GM11168 (cell line): ENCODE results near the gene PEX16.
"Not testable (repeated sequence)": the region's sequence is repeated elsewhere in the genome, so short reads cannot be mapped to it uniquely, and the experiment has no call there.

Experiments used
- in situ Hi-C: fragments of 300-500 bp; cut with MboI; formaldehyde crosslinking; loops from one replicate; pipeline ENCODE4 v1.12.0; 2022; ENCODE audit warnings: low sequenced_read_pairs; ENCODE audit not compliant: unreplicated experiment

The PEX16 gene

DNA sequence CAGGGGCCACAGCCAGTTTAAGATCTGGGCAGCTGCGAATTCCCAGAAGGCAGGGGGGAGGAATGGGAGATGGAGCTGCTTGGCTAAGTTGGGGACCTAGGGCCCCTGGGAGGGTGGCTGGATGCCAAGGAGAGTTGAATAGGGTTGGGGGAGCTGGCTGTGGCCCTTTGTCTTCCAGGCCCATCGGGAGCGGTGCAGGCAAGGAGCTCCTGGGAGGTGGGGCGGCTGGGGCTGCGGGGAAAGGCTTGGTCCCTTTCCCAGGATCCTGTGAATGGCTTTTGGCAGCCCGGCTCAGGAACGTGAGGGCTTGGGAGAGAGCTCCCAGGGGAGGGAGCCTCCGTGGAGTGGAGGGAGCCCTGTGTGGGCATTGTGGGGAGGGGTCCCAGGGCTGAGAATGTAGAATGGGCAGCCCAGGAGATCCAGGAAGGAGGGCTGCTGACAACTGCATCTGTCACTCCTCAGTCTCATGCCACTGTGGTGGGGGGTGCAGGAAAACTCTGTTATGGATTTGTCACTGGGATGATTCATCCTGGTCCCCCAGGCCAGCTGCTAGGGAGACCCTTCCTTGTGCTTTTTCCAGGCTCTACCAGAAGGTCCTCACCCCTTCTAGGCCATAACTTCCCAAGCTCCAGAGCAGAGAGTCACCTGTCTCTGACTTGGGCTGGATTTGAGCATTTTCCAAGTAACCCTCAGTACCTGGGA is 16.6 kb downstream of the PEX16 start:
- in situ Hi-C loops: no loop called here

DNA sequence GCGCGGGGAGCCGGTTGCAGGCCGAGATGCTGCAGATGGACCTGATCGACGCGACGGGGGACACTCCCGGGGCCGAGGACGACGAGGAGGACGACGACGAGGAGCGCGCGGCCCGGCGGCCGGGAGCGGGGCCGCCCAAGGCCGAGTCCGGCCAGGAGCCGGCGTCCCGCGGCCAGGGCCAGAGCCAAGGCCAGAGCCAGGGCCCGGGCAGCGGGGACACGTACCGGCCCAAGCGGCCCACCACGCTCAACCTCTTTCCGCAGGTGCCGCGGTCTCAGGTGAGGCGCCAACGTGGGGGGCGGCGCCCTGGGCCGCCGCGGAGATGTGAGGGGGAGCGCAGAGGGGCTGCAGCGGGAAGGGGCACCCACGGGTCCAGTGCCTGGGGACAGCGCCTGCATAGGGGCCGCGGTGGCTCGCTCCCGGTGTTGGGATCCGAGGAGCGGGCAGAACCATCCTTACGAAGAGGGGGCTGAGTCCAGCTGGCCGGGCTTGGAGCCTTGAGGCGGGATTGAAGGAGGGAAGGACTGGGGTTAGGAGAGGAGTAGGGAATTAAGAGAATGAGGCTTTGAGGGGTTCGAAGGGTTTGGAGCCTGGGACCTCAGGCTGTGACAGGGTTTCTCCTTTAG is 17.4 kb downstream of the PEX16 start:
- in situ Hi-C loops: not testable (repeated sequence)

DNA sequence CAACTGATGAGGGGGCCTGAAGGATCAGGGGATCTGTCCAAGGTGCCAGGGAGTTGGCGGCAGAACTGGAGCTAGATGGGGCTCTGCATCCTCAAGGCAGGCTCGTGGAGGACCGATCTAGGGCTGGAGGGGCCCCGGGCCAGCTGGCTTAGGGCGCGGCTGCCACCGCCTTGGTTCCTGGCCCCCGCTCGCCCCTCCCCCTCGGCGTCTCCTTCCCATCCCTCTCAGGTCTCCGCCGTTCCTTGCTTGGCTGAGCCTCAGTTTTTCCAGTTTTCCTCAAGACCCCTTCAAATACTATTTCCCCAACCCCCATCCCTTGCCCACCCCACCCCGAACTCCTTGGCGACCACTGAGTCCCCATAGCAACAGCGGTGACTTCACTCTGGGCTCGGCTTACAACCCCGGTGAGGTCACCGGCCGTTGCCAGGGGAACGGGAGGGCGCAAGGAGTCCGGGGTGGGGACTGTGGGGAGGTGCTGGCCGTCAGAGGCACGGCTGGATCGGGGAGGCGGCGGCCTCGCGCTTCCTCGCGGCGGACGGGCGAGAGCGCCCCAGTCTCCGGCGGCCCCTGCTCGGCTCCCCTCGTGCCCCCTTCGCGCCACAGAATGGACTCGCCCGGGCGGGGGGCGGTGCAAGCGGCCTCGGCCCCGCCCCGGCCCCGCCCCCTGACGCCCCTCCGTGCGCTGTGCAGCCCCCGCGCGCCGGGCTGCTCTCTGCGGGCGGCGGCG is 18.1 kb downstream of the PEX16 start:
- in situ Hi-C loops: no loop called here

GRCh38 chr11:45899086-45899447 is 18.6 kb downstream of the PEX16 start:
- in situ Hi-C loops: no loop called here

GRCh38 chr11:45897556-45897955 is 20.1 kb downstream of the PEX16 start:
- in situ Hi-C loops: no loop called here

GRCh38 chr11:45896422-45896984 is 21.2 kb downstream of the PEX16 start:
- in situ Hi-C loops: no loop called here

DNA sequence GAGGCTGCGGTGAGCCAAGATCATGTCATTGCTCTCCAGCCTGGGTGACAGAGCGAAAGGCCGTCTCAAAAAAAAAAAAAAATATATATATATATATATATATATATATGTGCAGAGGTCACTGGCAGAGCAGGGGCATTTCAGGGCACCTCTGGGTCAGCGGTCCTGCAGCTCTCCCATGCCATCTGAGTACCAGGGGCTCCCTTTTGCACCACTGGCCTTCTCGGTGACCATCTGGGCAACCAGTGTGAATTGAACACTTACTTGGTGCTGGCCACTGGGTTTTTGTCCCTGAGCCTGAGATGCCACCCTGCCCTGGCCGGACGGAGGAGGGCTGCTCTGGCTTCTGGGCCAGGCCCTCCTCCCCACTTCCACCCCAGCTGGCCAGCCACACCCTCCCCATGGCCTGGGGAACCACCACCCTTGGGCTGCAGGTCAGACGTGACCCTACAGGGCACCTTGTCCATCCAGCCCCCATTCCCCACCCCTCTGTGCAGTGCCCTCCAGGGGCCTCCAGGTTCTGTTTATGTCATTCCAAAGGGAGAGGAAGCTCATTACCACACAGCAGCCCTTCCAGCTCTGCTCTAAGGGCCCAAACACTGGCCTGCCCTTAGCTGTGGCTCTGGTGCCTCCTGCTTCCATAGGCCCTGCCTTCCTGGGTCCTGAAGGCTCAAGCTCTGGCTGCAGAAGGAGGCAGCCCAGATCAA is 22.0 kb downstream of the PEX16 start:
- in situ Hi-C loops: no loop called here

- in situ Hi-C loops: no loop called here
Observed at GRCh38 chr11:45894555-45895247, 23.0 kb downstream of the PEX16 start.

- in situ Hi-C loops: no loop called here
Observed at GRCh38 chr11:45892856-45893255, 24.8 kb downstream of the PEX16 start.

DNA sequence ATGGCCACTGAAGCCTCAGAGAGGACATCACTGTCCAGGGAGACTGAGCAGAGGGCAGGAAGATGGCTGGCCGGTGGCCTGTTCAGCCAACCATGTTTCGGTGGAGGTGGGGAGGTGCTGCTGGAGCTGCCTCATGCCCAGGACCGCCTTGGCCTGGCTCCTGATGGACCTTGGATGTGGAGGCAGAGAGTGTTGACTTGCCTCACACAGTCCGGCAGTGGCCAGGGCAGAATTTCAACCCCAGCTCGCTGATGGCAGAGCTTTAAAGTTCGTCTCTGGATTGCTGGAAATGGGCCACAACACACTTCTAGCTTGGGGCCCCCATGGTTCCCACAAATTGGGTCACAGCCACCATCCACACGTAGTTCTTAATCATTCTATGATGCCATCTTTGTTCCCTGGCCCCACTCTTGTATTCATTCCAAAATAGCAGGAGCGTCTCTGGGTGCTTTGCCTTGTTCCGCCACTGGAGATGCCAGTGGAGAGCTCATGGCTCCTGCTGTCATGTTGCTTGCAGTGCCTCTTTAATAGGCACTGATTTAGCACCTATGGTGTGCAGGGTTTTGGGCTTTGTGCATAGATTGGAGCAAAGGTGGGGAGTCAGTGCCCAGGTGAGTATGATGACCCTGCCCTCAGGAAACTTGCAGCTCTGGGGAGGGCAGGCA is 26.7 kb downstream of the PEX16 start:
- in situ Hi-C loops: no loop called here

DNA sequence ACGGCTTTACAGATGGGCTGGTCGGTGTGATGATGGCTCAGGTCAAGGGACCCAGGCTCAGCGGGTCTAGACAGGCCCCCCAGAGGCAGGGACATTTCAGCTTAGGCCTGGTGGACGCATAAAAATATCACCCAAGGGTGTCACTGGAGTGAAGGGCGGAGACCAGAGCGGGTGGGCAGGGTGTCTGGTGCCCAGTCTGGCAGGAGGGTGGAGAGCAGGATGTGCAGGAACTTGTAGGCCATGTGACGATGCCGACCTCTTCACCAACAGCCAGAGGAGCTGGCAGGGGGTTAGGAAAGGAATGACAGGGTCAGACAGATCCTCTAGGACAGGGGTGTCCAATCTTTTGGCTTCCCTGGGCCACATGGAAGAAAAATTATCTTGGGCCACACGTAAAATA is 27.7 kb downstream of the PEX16 start:
- in situ Hi-C loops: no loop called here

- in situ Hi-C loops: no loop called here
Observed at GRCh38 chr11:45889555-45889954, 28.1 kb downstream of the PEX16 start.

DNA sequence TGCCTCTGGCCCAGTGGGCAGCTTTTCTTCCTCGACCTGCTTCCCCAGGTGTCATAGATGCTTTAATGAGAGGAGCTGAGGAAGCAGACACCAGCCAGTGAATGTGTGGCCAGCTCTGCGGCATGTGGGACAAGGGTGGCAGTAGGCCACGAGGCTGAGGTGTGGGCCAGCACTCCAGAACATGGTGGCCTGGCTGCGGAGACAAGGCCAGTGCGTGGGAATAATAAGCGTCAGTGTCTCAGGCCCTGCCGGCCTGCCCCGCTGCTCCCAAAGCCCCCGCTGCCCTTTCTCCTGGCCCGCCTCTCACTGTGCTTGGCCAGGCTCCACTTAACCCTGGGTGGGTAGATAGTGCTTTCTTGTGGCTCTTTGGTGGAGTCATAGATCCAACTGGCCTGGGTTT is 30.1 kb downstream of the PEX16 start:
- in situ Hi-C loops: no loop called here

DNA sequence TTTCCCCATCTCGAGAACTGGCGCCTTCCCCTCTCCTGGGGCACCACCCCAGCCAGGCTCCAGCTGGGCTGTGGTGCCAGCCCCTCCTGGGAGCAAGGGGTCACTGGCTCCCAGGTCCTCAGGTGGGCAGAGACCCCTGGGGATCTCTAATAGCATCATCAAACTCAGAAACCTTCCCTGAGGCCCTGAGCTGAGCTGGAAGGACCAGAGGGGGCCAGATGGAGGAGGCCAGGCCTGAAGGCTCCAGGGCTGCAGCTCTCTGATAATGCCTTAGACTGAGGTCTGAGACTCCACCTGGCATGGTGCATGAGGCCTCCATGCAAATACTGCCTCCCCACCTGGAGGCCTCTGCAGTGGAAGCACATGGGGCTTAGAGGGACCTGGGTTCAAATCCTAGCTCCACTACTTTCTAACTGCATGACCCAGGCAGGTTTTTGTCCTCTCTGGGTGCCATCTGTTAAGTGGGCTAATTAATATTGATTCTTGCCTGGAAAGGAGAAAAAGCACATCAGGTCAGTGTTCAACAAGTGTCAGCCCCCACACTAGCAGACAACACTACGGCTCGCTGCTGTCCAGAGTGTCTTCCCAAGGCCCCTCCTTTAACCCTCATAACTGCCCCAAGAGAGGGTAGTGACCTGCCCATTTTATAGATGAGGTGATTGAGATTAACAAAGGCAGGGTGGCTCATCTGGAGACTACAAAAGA is 30.7 kb downstream of the PEX16 start:
- in situ Hi-C loops: no loop called here

- in situ Hi-C loops: no loop called here
Observed at GRCh38 chr11:45885921-45886721, 31.6 kb downstream of the PEX16 start.

DNA sequence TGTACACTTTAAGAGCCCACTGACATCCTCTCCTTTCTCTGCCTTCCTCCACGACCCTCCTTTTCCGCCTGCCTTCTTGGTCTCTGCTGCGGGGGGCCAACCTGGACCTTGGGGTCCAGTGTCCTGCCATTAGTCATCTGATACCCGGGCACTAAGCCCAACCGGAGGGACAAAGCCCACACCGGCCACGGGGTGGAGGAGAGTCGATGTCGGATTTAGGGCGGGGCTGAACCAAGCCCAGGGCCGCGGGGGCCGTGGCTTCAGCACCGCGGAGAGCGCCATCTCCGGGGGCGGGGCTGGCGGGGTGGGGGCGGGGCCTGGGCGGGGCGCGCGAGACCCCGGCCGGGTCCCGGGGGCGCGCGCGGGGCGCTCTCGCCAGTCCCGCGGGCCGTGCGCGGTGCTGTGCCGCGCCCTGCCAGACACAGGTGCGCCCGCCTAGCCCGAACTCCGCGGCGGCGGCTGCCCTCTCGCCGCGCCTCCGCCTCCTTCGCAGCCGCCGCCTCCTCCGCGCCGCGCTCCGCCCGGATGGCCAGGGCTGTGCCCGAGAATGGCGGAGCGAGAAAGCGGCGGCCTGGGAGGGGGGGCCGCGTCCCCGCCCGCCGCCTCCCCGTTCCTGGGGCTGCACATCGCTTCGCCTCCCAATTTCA is 32.3 kb downstream of the PEX16 start, which contains the start of gene MAPK8IP1:
Gene MAPK8IP1 (plus strand): TSS at position 378 of the 647 bp plus-strand sequence. CDS start 170 bp downstream, at position 548.
- in situ Hi-C loops: no loop called here

- in situ Hi-C loops: no loop called here
Observed at GRCh38 chr11:45884596-45885185, 33.0 kb downstream of the PEX16 start.
